PC-3 (cell line): Measurements from ENCODE around the gene SNN. TPM values are rescaled to one million over a fixed set of nuclear protein-coding genes. Genes with fewer than 3 reads are reported as not detected.

Source experiments
- ATAC-seq: fragments of 200-7000 bp; cut with Tn5 transposase; 2 replicates; pipeline ENCODE4 v1.9.1; 2020; ENCODE audit warnings: mild to moderate bottlenecking, moderate library complexity
- BruUV-seq: library from RNA; stranded (reverse); fragments of 400-500 nt; replicated peaks from 2 replicates; lab custom pipeline; 2021; lab: Mats Ljungman, UMichigan
- CTCF ChIA-PET: fragments of 300-600 bp; sonication (Branson Sonifier 250); formaldehyde crosslinking; loops from one replicate; lab custom pipeline; 2022; ENCODE audit warnings: antibody characterized with exemption; lab: Charles Lee
- POLR2A ChIA-PET: fragments of 300-600 bp; sonication (Branson Sonifier 250); formaldehyde crosslinking; loops from one replicate; lab custom pipeline; 2022; ENCODE audit warnings: antibody characterized with exemption; ENCODE audit not compliant: unreplicated experiment; lab: Charles Lee
- DNase-seq: peaks from one replicate; pipeline ENCODE4 v3.0.0-alpha.2; 2015
- H2AFZ ChIP-seq: fragments of 300-600 bp; sonication (generic); 2 replicates; pipeline ENCODE4 v1.6.0; 2016; ENCODE audit warnings: antibody characterized with exemption, low read length
- H3F3A ChIP-seq: fragments of 300-600 bp; sonication (generic); one replicate; pipeline ENCODE4 v1.6.0; 2017; ENCODE audit warnings: antibody characterized with exemption, low read length, control low read depth, mild to moderate bottlenecking; ENCODE audit not compliant: unreplicated experiment
- H3K27ac ChIP-seq: fragments of 300-600 bp; sonication (generic); 2 replicates; pipeline ENCODE4 v1.5.1; 2016; ENCODE audit warnings: mild to moderate bottlenecking, low read length
- H3K27me3 ChIP-seq: fragments of 300-600 bp; sonication (generic); 2 replicates; pipeline ENCODE4 v1.6.1; 2016; ENCODE audit warnings: low read length, mixed read lengths
- H3K36me3 ChIP-seq: fragments of 300-600 bp; sonication (generic); 2 replicates; pipeline ENCODE4 v1.6.1; 2016; ENCODE audit warnings: low read depth, mixed run types, low read length, mixed read lengths
- H3K4me1 ChIP-seq: fragments of 300-600 bp; sonication (generic); 2 replicates; pipeline ENCODE4 v1.5.1; 2016; ENCODE audit warnings: low read length; ENCODE audit not compliant: insufficient read depth
- H3K4me2 ChIP-seq: fragments of 300-600 bp; sonication (generic); 2 replicates; pipeline ENCODE4 v1.6.0; 2016; ENCODE audit warnings: low read length
- H3K4me3 ChIP-seq: fragments of 300-600 bp; sonication (generic); 2 replicates; pipeline ENCODE4 v1.5.1; 2016; ENCODE audit warnings: mild to moderate bottlenecking, low read length, mixed read lengths
- H3K79me2 ChIP-seq: fragments of 300-600 bp; sonication (generic); 2 replicates; pipeline ENCODE4 v1.6.1; 2017; ENCODE audit warnings: low read length, mixed read lengths
- H3K9ac ChIP-seq: fragments of 300-600 bp; sonication (generic); 2 replicates; pipeline ENCODE4 v1.6.0; 2016; ENCODE audit warnings: mild to moderate bottlenecking, low read length
- H3K9me2 ChIP-seq: fragments of 300-600 bp; sonication (generic); replicated peaks from 2 replicates; pipeline ENCODE4 v1.6.1; 2016; ENCODE audit warnings: mixed run types, low read length, mixed read lengths
- H3K9me3 ChIP-seq: fragments of 300-600 bp; sonication (generic); 2 replicates; pipeline ENCODE4 v1.6.1; 2016; ENCODE audit warnings: low read length, mixed read lengths
- H4K20me1 ChIP-seq: fragments of 300-600 bp; sonication (generic); 2 replicates; pipeline ENCODE4 v1.6.1; 2016; ENCODE audit warnings: low read length, mixed read lengths
- CTCF ChIP-seq: fragments of 300-600 bp; sonication (generic); conservative IDR thresholded peaks from 2 replicates; pipeline ENCODE4 v1.5.1; 2017; ENCODE audit warnings: antibody characterized with exemption, low read depth, mild to moderate bottlenecking, low read length
- EZH2 ChIP-seq: fragments of 300-600 bp; sonication (generic); IDR thresholded peaks from one replicate; pipeline ENCODE4 v1.6.1; 2017; ENCODE audit warnings: antibody characterized with exemption, mild to moderate bottlenecking, low read length; ENCODE audit not compliant: unreplicated experiment
- EZH2phosphoT487 ChIP-seq: fragments of 300-600 bp; sonication (generic); IDR thresholded peaks from 2 replicates; pipeline ENCODE4 v1.6.1; 2018; ENCODE audit warnings: mild to moderate bottlenecking, antibody characterized with exemption, low read length, borderline replicate concordance
- intact Hi-C: fragments of 100-400 bp; cut with micrococcal nuclease; formaldehyde crosslinking; loops from 2 replicates; pipeline ENCODE4 v1.9.0; 2023
- total RNA-seq: library from RNA; depleted of rRNA; stranded (reverse); fragments of >200 nt; gene quantifications from 2 replicates; pipeline ENCODE4 v1.2.3, GENCODE V29; 2014

SNN gene
- total RNA-seq, 1 experiment from 2014 or later: 4.3 TPM

GRCh38 chr16:11673091-11674000, 5.1 kb downstream of the SNN start:
- no peak for TF ChIP-seq EZH2
- no peak for TF ChIP-seq CTCF
- no peak for TF ChIP-seq EZH2phosphoT487
- no TSS peak for BruUV-seq
- ChIA-PET POLR2A (no interaction called here), CTCF (no interaction called here)
- no peak for ATAC-seq
- Histone ChIP-seq H4K20me1 (no peaks in the 10 kb centered on the region), H3K4me3 (no peak overlapping the region), H3K4me1 (no peaks in the 10 kb centered on the region), H3K9ac (no peak overlapping the region), H3K79me2 (no peaks in the 10 kb centered on the region), H3K9me2 (no peaks in the 10 kb centered on the region), H3K27me3 (no peaks in the 10 kb centered on the region), H3K4me2 (no peak overlapping the region), H3K9me3 (no peaks in the 10 kb centered on the region), H3K36me3 (no peaks in the 10 kb centered on the region; the same call in 1 of the 2 replicates), H2AFZ (no peak overlapping the region), H3K27ac (no peak overlapping the region), H3F3A (no peaks in the 10 kb centered on the region)
- no peak for DNase-seq
- intact Hi-C loops: no loop called here

- TF ChIP-seq CTCF (no peak), EZH2 (no peak), EZH2phosphoT487 (no peak)
- no peak overlapping the region for H3K27ac ChIP-seq
- H3K9me3 ChIP-seq: no peaks in the 10 kb centered on the region
- H3K4me1 ChIP-seq: no peaks in the 10 kb centered on the region
- no peaks in the 10 kb centered on the region; the same call in 1 of the 2 replicates for H3K36me3 ChIP-seq
- no peak overlapping the region for H3K9ac ChIP-seq
- no peak overlapping the region for H3K4me3 ChIP-seq
- no peaks in the 10 kb centered on the region for H4K20me1 ChIP-seq
- no TSS peak for BruUV-seq
- ChIA-PET POLR2A (no interaction called here), CTCF (no interaction called here)
- H3K79me2 ChIP-seq: no peaks in the 10 kb centered on the region
- DNase-seq (no peak), ATAC-seq (no peak)
- no peak overlapping the region for H3K4me2 ChIP-seq
- no peak overlapping the region for H2AFZ ChIP-seq
- no peaks in the 10 kb centered on the region for H3F3A ChIP-seq
- intact Hi-C loops: no loop called here
- H3K9me2 ChIP-seq: no peaks in the 10 kb centered on the region
- H3K27me3 ChIP-seq: no peaks in the 10 kb centered on the region
These were observed 6.0 kb downstream of the SNN start for GRCh38 chr16:11674001-11674817.
